Activated CD4-positive, alpha-beta T cell treated with anti-CD3 and anti-CD28 coated beads, Interleukin-2, amount 10 ng/mL, durations not matched to agents 7 days and 5 days (primary cell): Measurements from ENCODE around the gene GPC1. TPM values are rescaled to one million over a fixed set of nuclear protein-coding genes. Genes with fewer than 3 reads are reported as not detected.
A peak's percentile ranks its signal among the peaks of the same experiment; 100 is the strongest.
"Not testable (repeated sequence)": the region's sequence is repeated elsewhere in the genome, so short reads cannot be mapped to it uniquely, and the experiment has no call there.

Source experiments
- CTCF ChIA-PET: fragments of 350-600 bp; sonication (Branson Sonifier 250); formaldehyde crosslinking; loops from one replicate; lab custom pipeline; 2021; ENCODE audit warnings: antibody characterized with exemption; lab: Charles Lee
- POLR2A ChIA-PET: fragments of 350-600 bp; sonication (Branson Sonifier 250); formaldehyde crosslinking; loops from one replicate; lab custom pipeline; 2021; ENCODE audit warnings: antibody characterized with exemption; lab: Charles Lee
- DNase-seq: peaks from one replicate; pipeline ENCODE4 v3.0.0-alpha.2; 2020
- H3K27ac Mint-ChIP-seq: one replicate; pipeline ENCODE4 v1.8.0; 2021; ENCODE audit warnings: mild to moderate bottlenecking, moderate library complexity, mixed read lengths
- H3K27me3 Mint-ChIP-seq: one replicate; pipeline ENCODE4 v1.8.0; 2021; ENCODE audit warnings: mixed read lengths
- H3K36me3 Mint-ChIP-seq: one replicate; pipeline ENCODE4 v1.8.0; 2021; ENCODE audit warnings: low read depth, mixed read lengths
- H3K4me1 Mint-ChIP-seq: one replicate; pipeline ENCODE4 v1.8.0; 2021; ENCODE audit warnings: mixed read lengths
- H3K4me3 Mint-ChIP-seq: one replicate; pipeline ENCODE4 v1.8.0; 2021; ENCODE audit warnings: mild to moderate bottlenecking, moderate library complexity, mixed read lengths
- H3K9me3 Mint-ChIP-seq: one replicate; pipeline ENCODE4 v1.8.0; 2021; ENCODE audit warnings: mixed read lengths
- total RNA-seq, 2 experiments: library from RNA; stranded (reverse); gene quantifications; one replicate each; pipeline ENCODE4 v1.2.3, GENCODE V29; 2021

The GPC1 gene, protein sequence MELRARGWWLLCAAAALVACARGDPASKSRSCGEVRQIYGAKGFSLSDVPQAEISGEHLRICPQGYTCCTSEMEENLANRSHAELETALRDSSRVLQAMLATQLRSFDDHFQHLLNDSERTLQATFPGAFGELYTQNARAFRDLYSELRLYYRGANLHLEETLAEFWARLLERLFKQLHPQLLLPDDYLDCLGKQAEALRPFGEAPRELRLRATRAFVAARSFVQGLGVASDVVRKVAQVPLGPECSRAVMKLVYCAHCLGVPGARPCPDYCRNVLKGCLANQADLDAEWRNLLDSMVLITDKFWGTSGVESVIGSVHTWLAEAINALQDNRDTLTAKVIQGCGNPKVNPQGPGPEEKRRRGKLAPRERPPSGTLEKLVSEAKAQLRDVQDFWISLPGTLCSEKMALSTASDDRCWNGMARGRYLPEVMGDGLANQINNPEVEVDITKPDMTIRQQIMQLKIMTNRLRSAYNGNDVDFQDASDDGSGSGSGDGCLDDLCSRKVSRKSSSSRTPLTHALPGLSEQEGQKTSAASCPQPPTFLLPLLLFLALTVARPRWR
- 1 to 10 TPM; 7.3 to 7.5 TPM for total RNA-seq

DNA sequence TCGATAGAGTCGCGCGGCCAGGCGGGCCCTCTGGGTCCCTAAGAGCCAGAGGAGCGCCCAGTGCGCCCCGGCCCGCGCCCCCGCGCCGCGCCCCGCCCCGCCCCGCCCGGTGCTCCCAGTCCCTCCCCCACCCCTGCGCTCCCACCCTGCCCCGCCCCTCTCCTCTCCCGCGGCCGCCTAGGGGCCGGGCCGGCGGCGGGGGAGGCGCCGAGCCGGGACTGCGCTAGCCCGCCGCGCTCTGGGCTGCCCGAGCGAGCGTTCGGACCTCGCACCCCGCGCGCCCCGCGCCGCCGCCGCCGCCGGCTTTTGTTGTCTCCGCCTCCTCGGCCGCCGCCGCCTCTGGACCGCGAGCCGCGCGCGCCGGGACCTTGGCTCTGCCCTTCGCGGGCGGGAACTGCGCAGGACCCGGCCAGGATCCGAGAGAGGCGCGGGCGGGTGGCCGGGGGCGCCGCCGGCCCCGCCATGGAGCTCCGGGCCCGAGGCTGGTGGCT is at the start of gene GPC1:
TSS of gene GPC1 (plus strand) at position 207 of the 491 bp plus-strand sequence. CDS start at position 463, 256 bp downstream.
- Mint-ChIP-seq H3K4me1 (peaks cover 13% of the 10 kb centered on the region), H3K27ac (peak within 1 kb of the TSS; percentile 91), H3K9me3 (no peaks in the 10 kb centered on the region), H3K36me3 (no peaks in the 10 kb centered on the region), H3K27me3 (peaks cover 14% of the 10 kb centered on the region), H3K4me3 (peak within 1 kb of the TSS; percentile 84)
- peak; percentile 61 for DNase-seq
- ChIA-PET CTCF (interaction anchor here (1.2 to 1.6 kb wide), 4 partner anchors 10 to 202 kb away, joined by 4 to 9 read pairs (median 5); no protein-coding TSS in a partner anchor), POLR2A (no interaction called here)

DNA sequence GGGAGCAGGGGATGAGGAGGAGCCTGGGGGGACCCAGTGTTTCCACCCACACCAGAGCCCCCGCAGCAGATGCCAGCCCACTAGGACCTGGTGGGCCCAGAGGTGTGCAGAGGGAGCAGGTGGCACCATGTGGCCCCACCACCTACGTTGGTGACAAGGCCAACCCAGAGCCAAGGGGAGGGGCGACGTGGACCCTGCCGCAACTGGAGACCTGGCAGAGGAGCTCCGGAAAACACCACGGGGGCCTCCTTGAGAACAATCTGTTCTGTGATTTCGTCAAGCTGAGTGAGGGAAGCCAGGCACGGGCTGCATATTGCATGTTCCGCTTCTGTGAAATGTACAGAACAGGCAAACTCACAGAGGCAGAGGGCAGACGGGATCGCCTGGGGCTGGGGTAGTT is 49.1 kb upstream of the GPC1 start:
- H3K4me1 Mint-ChIP-seq: peaks cover 8% of the 10 kb centered on the region
- POLR2A ChIA-PET: no interaction called here
- no peak for DNase-seq
- H3K27me3 Mint-ChIP-seq: no peaks in the 10 kb centered on the region
- no peaks in the 10 kb centered on the region for H3K9me3 Mint-ChIP-seq
- CTCF ChIA-PET: interaction anchor here (0.6 kb wide), 1 partner anchor 1992 kb away, joined by 3 read pairs; no protein-coding TSS in a partner anchor
- no peak overlapping the region for H3K27ac Mint-ChIP-seq
- no peaks in the 10 kb centered on the region for H3K36me3 Mint-ChIP-seq
- H3K4me3 Mint-ChIP-seq: no peak overlapping the region

DNA sequence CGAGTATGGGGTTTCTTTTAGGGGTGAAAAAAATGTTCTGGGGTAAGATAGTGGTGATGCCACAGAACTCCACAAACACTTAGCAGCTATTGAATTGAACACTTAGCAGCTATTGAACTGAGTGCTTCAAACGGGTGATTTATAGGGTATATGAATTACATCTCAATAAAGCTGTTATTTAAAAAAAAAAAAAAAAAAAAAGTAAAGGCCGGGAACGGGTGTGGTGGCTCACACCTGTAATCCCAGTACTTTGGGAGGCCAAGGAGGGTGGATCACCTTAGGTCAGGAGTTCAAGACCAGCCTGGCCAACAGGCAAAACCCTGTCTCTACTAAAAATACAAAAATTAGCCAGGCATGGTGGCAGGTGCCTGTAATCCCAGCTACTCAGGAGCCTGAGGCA is 48.7 kb upstream of the GPC1 start:
- H3K4me3 Mint-ChIP-seq, H3K4me1 Mint-ChIP-seq, H3K36me3 Mint-ChIP-seq, H3K27ac Mint-ChIP-seq, H3K27me3 Mint-ChIP-seq, POLR2A ChIA-PET, H3K9me3 Mint-ChIP-seq, DNase-seq: not testable (repeated sequence)
- CTCF ChIA-PET: interaction anchor here (0.6 kb wide), 2 partner anchors 18 to 1992 kb away, joined by 3 to 4 read pairs; no protein-coding TSS in a partner anchor

- Mint-ChIP-seq H3K27ac (no peak overlapping the region), H3K9me3 (no peaks in the 10 kb centered on the region), H3K27me3 (no peaks in the 10 kb centered on the region), H3K4me3 (no peak overlapping the region), H3K4me1 (peaks cover 9% of the 10 kb centered on the region), H3K36me3 (no peaks in the 10 kb centered on the region)
- DNase-seq: no peak
- ChIA-PET POLR2A (no interaction called here), CTCF (interaction anchor here (0.6 kb wide), 1 partner anchor 18 kb away, joined by 4 read pairs; no protein-coding TSS in a partner anchor)
These were observed 48.2 kb upstream of the GPC1 start for GRCh38 chr2:240387325-240387668.

DNA sequence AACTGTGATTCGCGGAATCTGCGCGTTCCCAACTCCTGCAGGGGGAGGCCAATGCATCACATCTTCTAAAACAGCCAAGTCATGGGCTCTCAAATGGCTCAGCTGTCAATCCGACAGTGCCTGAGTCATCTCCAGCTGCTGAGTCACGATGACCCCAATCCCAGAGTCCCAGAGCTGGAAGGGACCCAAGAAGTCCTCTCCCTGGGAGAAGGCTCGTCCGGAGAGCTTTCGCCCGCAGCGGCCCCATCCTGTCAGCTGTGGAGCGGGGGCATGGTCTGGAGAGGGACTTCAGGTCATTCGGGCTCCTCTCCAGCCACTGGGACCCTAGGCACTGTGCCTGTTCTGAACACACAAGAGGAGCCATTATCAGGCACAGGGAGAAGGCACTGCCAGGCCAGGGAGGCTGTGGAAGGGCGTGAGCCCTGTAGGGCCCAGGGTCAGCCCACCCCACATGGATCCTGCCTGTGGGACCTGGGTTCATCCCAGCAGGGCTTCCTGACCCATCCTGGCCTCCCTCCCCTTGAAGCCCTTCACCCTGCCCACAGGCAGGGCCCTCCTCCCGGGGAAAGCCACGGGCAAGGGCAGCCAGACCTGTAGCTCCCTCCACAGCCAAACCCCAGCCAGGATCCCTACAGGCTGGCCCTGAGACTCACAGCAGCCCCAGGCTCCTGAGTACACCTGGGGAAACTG is 47.6 kb upstream of the GPC1 start:
- H3K9me3 Mint-ChIP-seq: no peaks in the 10 kb centered on the region
- H3K27me3 Mint-ChIP-seq: no peaks in the 10 kb centered on the region
- peaks cover 15% of the 10 kb centered on the region for H3K4me1 Mint-ChIP-seq
- H3K27ac Mint-ChIP-seq: no peak overlapping the region
- no peak overlapping the region for H3K4me3 Mint-ChIP-seq
- no peaks in the 10 kb centered on the region for H3K36me3 Mint-ChIP-seq
- ChIA-PET POLR2A (no interaction called here), CTCF (no interaction called here)
- no peak for DNase-seq

DNA sequence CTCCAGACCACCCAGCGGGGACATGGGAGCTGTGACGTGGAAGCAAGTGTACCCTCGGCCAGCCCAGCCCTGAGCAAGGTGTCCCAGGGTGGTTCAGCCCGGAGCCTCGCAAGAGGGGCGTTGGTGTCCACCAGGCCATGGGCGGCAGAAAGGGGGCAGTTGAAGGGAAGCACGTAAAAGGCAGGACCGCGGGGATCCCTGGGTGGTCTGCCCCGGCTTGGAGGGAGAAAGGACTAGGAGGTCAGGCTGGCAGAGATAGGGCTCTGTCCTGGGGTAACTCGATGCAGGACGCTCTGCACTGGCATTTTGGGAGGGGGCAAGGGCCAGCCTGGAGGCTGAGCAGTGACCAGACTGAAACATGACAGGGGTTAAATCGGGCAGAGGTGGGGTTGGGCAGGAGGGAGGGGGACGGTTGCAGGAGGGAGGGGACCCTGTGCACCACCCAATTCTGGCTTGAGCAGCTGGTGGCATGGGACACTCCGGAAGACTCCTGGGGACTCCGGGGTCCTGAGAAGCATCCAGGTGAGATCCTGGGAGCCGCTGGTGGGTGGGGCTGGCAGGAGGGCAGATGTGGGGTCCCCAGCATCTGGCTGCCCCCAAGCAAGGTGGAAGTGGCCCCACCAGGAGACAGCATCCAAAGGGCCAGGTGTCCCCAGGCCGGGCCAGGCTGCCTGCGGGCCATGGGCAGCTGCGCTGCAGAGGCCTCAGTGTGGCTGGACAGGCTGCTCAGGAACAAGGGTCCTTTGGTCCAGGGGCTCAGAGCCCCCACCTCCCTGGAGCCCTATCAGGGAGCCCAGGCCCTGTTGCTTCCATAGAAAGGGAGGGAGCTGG is 46.8 kb upstream of the GPC1 start:
- Mint-ChIP-seq H3K27ac (no peak overlapping the region), H3K4me3 (no peak overlapping the region), H3K9me3 (no peaks in the 10 kb centered on the region), H3K36me3 (no peaks in the 10 kb centered on the region), H3K27me3 (no peaks in the 10 kb centered on the region), H3K4me1 (peaks cover 21% of the 10 kb centered on the region)
- no peak for DNase-seq
- ChIA-PET CTCF (no interaction called here), POLR2A (no interaction called here)

DNA sequence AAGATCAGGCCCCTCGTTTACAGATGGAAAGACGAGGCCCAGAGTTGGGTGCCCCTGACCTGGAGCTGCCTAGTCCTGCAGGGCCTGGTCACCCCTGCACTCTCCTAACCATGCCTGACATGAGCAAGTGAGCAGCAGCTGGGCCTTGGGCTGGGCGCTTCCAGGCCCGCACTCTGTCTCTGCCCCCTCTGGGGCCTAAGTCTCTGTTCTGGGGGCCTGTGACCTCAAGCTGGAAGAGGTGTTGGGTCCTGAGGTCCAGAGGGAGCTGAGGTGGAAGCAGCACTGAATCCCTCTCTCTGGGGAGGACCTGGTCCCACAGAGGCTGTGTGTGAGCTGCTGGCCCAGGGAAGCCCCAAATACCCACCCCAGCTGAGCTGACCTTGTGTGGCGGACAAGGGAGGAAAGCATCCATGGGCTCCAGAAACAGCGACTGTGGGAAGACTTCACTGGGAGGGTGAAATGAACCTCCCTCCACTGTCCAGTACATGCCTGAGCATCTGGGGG is 46.1 kb upstream of the GPC1 start:
- Mint-ChIP-seq H3K27me3 (no peaks in the 10 kb centered on the region), H3K36me3 (no peaks in the 10 kb centered on the region), H3K4me3 (no peak overlapping the region), H3K4me1 (peaks cover 21% of the 10 kb centered on the region), H3K27ac (no peak overlapping the region), H3K9me3 (no peaks in the 10 kb centered on the region)
- POLR2A ChIA-PET: no interaction called here
- DNase-seq: no peak
- CTCF ChIA-PET: no interaction called here

GRCh38 chr2:240390091-240391073 is 45.1 kb upstream of the GPC1 start:
- CTCF ChIA-PET: no interaction called here
- POLR2A ChIA-PET: no interaction called here
- Mint-ChIP-seq H3K4me1 (peaks cover 21% of the 10 kb centered on the region), H3K27ac (peak overlapping the region; percentile 31), H3K4me3 (no peak overlapping the region), H3K27me3 (no peaks in the 10 kb centered on the region), H3K36me3 (no peaks in the 10 kb centered on the region), H3K9me3 (no peaks in the 10 kb centered on the region)
- no peak for DNase-seq

GRCh38 chr2:240391111-240392051 is 44.1 kb upstream of the GPC1 start:
- CTCF ChIA-PET: no interaction called here
- Mint-ChIP-seq H3K4me1 (peaks cover 21% of the 10 kb centered on the region), H3K9me3 (no peaks in the 10 kb centered on the region), H3K27me3 (no peaks in the 10 kb centered on the region), H3K27ac (peak overlapping the region; percentile 73), H3K36me3 (no peaks in the 10 kb centered on the region), H3K4me3 (no peak overlapping the region)
- no peak for DNase-seq
- POLR2A ChIA-PET: no interaction called here

GRCh38 chr2:240392084-240392947 is 43.1 kb upstream of the GPC1 start:
- Mint-ChIP-seq H3K4me3 (no peak overlapping the region), H3K36me3 (no peaks in the 10 kb centered on the region), H3K27me3 (no peaks in the 10 kb centered on the region), H3K4me1 (peaks cover 21% of the 10 kb centered on the region), H3K9me3 (no peaks in the 10 kb centered on the region), H3K27ac (peak overlapping the region; percentile 88)
- ChIA-PET CTCF (no interaction called here), POLR2A (no interaction called here)
- DNase-seq: peak; percentile 33
